Measurements from ENCODE around the gene PHF21B. TPM values are rescaled to one million over a fixed set of nuclear protein-coding genes. Genes with fewer than 3 reads are reported as not detected.
A peak's percentile ranks its signal among the peaks of the same experiment; 100 is the strongest.

The PHF21B gene
- total RNA-seq, 2 experiments from 2014 or later = not detected

GRCh38 chr22:44982445-44982844 lies 27.4 kb downstream of the PHF21B start:
- Mint-ChIP-seq H3K36me3 (ENCODE audit: low read depth) (no peaks in the 10 kb centered on the region), H3K27me3 (ENCODE audit: low read depth) (peaks cover 8% of the 10 kb centered on the region), H3K4me3 (no peak overlapping the region), H3K9me3 (peaks cover 4% of the 10 kb centered on the region), H3K27ac (no peak overlapping the region), H3K4me1 (ENCODE audit: low read depth) (no peaks in the 10 kb centered on the region)
- no peak for DNase-seq
- intact Hi-C loops (cut with micrococcal nuclease) = no loop called here
- CTCF ChIA-PET = no interaction called here

- Mint-ChIP-seq H3K27ac (no peak overlapping the region), H3K9me3 (peaks cover 4% of the 10 kb centered on the region), H3K4me1 (ENCODE audit: low read depth) (no peaks in the 10 kb centered on the region), H3K36me3 (ENCODE audit: low read depth) (no peaks in the 10 kb centered on the region), H3K4me3 (no peak overlapping the region), H3K27me3 (ENCODE audit: low read depth) (peaks cover 8% of the 10 kb centered on the region)
- no peak for DNase-seq
- CTCF ChIA-PET = no interaction called here
- intact Hi-C loops (cut with micrococcal nuclease) = no loop called here
Observed at GRCh38 chr22:44981857-44982256, 27.9 kb downstream of the PHF21B start.

- H3K27ac Mint-ChIP-seq = no peak overlapping the region
- no peaks in the 10 kb centered on the region for H3K4me1 Mint-ChIP-seq (ENCODE audit: low read depth)
- H3K36me3 Mint-ChIP-seq (ENCODE audit: low read depth) = no peaks in the 10 kb centered on the region
Observed at GRCh38 chr22:44979154-44979553, 30.7 kb downstream of the PHF21B start.

GRCh38 chr22:44975427-44976262 lies 34.2 kb downstream of the PHF21B start:
- intact Hi-C loops (cut with micrococcal nuclease) = loop anchor here (1.0 to 10.0 kb wide), 3 partner anchors 107 to 151 kb away; no protein-coding TSS in a partner anchor
- Mint-ChIP-seq H3K36me3 (ENCODE audit: low read depth) (no peaks in the 10 kb centered on the region), H3K9me3 (no peaks in the 10 kb centered on the region), H3K4me3 (no peak overlapping the region), H3K4me1 (ENCODE audit: low read depth) (no peaks in the 10 kb centered on the region), H3K27ac (no peak overlapping the region), H3K27me3 (ENCODE audit: low read depth) (peaks cover 6% of the 10 kb centered on the region)
- CTCF ChIA-PET = interaction anchor here (1.0 kb wide), 1 partner anchor 112 kb away, joined by 3 read pairs; no protein-coding TSS in a partner anchor
- peak; percentile 91 for DNase-seq

More at GRCh38 chr22:44979154-44979553, 30.7 kb downstream of the PHF21B start:
- Mint-ChIP-seq H3K27me3 (ENCODE audit: low read depth) (peaks cover 8% of the 10 kb centered on the region), H3K4me3 (no peak overlapping the region), H3K9me3 (peaks cover 4% of the 10 kb centered on the region)
- no peak for DNase-seq
- CTCF ChIA-PET = no interaction called here
- intact Hi-C loops (cut with micrococcal nuclease) = loop anchor here (10.0 kb wide), 1 partner anchor 154 kb away; no protein-coding TSS in a partner anchor

GRCh38 chr22:44974454-44974853 lies 35.4 kb downstream of the PHF21B start:
- Mint-ChIP-seq H3K9me3 (no peaks in the 10 kb centered on the region), H3K36me3 (ENCODE audit: low read depth) (no peaks in the 10 kb centered on the region), H3K27me3 (ENCODE audit: low read depth) (peaks cover 8% of the 10 kb centered on the region), H3K4me1 (ENCODE audit: low read depth) (no peaks in the 10 kb centered on the region), H3K27ac (no peak overlapping the region), H3K4me3 (no peak overlapping the region)
- intact Hi-C loops (cut with micrococcal nuclease) = loop anchor here (2.0 to 10.0 kb wide), 2 partner anchors 108 to 150 kb away; no protein-coding TSS in a partner anchor
- DNase-seq = no peak
- CTCF ChIA-PET = interaction anchor here (0.6 kb wide), 1 partner anchor 52 kb away, joined by 3 read pairs; no protein-coding TSS in a partner anchor

GRCh38 chr22:44973829-44974228 lies 36.0 kb downstream of the PHF21B start:
- intact Hi-C loops (cut with micrococcal nuclease) = loop anchor here (2.0 to 10.0 kb wide), 2 partner anchors 109 to 149 kb away; no protein-coding TSS in a partner anchor
- Mint-ChIP-seq H3K9me3 (no peaks in the 10 kb centered on the region), H3K27ac (no peak overlapping the region), H3K4me1 (ENCODE audit: low read depth) (no peaks in the 10 kb centered on the region), H3K27me3 (ENCODE audit: low read depth) (peaks cover 8% of the 10 kb centered on the region), H3K4me3 (no peak overlapping the region), H3K36me3 (ENCODE audit: low read depth) (no peaks in the 10 kb centered on the region)
- CTCF ChIA-PET = no interaction called here
- no peak for DNase-seq

GRCh38 chr22:44972363-44973083 lies 37.3 kb downstream of the PHF21B start:
- H3K9me3 Mint-ChIP-seq = no peaks in the 10 kb centered on the region
- H3K36me3 Mint-ChIP-seq (ENCODE audit: low read depth) = no peaks in the 10 kb centered on the region
- peaks cover 8% of the 10 kb centered on the region for H3K27me3 Mint-ChIP-seq (ENCODE audit: low read depth)
- H3K4me1 Mint-ChIP-seq (ENCODE audit: low read depth) = no peaks in the 10 kb centered on the region
- CTCF ChIA-PET = no interaction called here
- peak; percentile 16 for DNase-seq
- no peak overlapping the region for H3K4me3 Mint-ChIP-seq
- intact Hi-C loops (cut with micrococcal nuclease) = loop anchor here (10.0 kb wide), 1 partner anchor 148 kb away; no protein-coding TSS in a partner anchor
- H3K27ac Mint-ChIP-seq = no peak overlapping the region

- CTCF ChIA-PET = interaction anchor here (0.5 kb wide), 1 partner anchor 247 kb away, joined by 5 read pairs; no protein-coding TSS in a partner anchor
- Mint-ChIP-seq H3K36me3 (ENCODE audit: low read depth) (no peaks in the 10 kb centered on the region), H3K4me1 (ENCODE audit: low read depth) (no peaks in the 10 kb centered on the region), H3K27ac (no peak overlapping the region), H3K27me3 (ENCODE audit: low read depth) (peaks cover 8% of the 10 kb centered on the region), H3K4me3 (no peak overlapping the region), H3K9me3 (no peaks in the 10 kb centered on the region)
- intact Hi-C loops (cut with micrococcal nuclease) = loop anchor here (10.0 kb wide), 1 partner anchor 147 kb away; no protein-coding TSS in a partner anchor
- peak; percentile 8 for DNase-seq
Observed at GRCh38 chr22:44971651-44972362, 38.0 kb downstream of the PHF21B start.

- Mint-ChIP-seq H3K36me3 (ENCODE audit: low read depth) (no peaks in the 10 kb centered on the region), H3K4me1 (ENCODE audit: low read depth) (no peaks in the 10 kb centered on the region), H3K9me3 (no peaks in the 10 kb centered on the region), H3K27me3 (ENCODE audit: low read depth) (peaks cover 8% of the 10 kb centered on the region), H3K27ac (no peak overlapping the region), H3K4me3 (no peak overlapping the region)
- DNase-seq = no peak
- intact Hi-C loops (cut with micrococcal nuclease) = loop anchor here (10.0 kb wide), 1 partner anchor 145 kb away; no protein-coding TSS in a partner anchor
- CTCF ChIA-PET = interaction anchor here (0.7 kb wide), 1 partner anchor 113 kb away, joined by 3 read pairs; no protein-coding TSS in a partner anchor
Observed at GRCh38 chr22:44970291-44970690, 39.5 kb downstream of the PHF21B start.

- intact Hi-C loops (cut with micrococcal nuclease) = loop anchor here (10.0 kb wide), 1 partner anchor 145 kb away; no protein-coding TSS in a partner anchor
- Mint-ChIP-seq H3K4me3 (no peak overlapping the region), H3K9me3 (no peaks in the 10 kb centered on the region), H3K4me1 (ENCODE audit: low read depth) (no peaks in the 10 kb centered on the region), H3K27me3 (ENCODE audit: low read depth) (peaks cover 8% of the 10 kb centered on the region), H3K27ac (no peak overlapping the region), H3K36me3 (ENCODE audit: low read depth) (no peaks in the 10 kb centered on the region)
- no peak for DNase-seq
- CTCF ChIA-PET = no interaction called here
Observed at GRCh38 chr22:44969817-44970216, 40.0 kb downstream of the PHF21B start.

- Mint-ChIP-seq H3K9me3 (no peaks in the 10 kb centered on the region), H3K27me3 (ENCODE audit: low read depth) (peaks cover 6% of the 10 kb centered on the region), H3K36me3 (ENCODE audit: low read depth) (no peaks in the 10 kb centered on the region), H3K27ac (no peak overlapping the region), H3K4me1 (ENCODE audit: low read depth) (no peaks in the 10 kb centered on the region), H3K4me3 (no peak overlapping the region)
- CTCF ChIA-PET = no interaction called here
- DNase-seq = no peak
- intact Hi-C loops (cut with micrococcal nuclease) = no loop called here
Observed at GRCh38 chr22:44968736-44969135, 41.1 kb downstream of the PHF21B start.

GRCh38 chr22:44965171-44965570 lies 44.6 kb downstream of the PHF21B start:
- CTCF ChIA-PET = no interaction called here
- Mint-ChIP-seq H3K27ac (no peak overlapping the region), H3K4me3 (no peak overlapping the region), H3K36me3 (ENCODE audit: low read depth) (no peaks in the 10 kb centered on the region), H3K9me3 (no peaks in the 10 kb centered on the region), H3K4me1 (ENCODE audit: low read depth) (no peaks in the 10 kb centered on the region), H3K27me3 (ENCODE audit: low read depth) (peaks cover 3% of the 10 kb centered on the region)
- DNase-seq = no peak
- intact Hi-C loops (cut with micrococcal nuclease) = no loop called here

All from activated naive CD4-positive, alpha-beta T cell treated with anti-CD3 and anti-CD28 coated beads for 36 hours (primary cell).